Skeletal muscle tissue (tissue), 4 donors: ENCODE results near the gene APOBEC3H. TPM values are rescaled to one million over a fixed set of nuclear protein-coding genes. Genes with fewer than 3 reads are reported as not detected.
"Not testable (repeated sequence)": the region's sequence is repeated elsewhere in the genome, so short reads cannot be mapped to it uniquely, and the experiment has no call there.

Experiments used
- H3K27ac ChIP-seq: one replicate; pipeline ENCODE4 v1.7.0; 2013; ENCODE audit warnings: mild to moderate bottlenecking, low read depth, low read length, inconsistent platforms
- H3K27me3 ChIP-seq, 3 donors: one replicate each; pipeline ENCODE4 v1.7.0; 2013; ENCODE audit warnings: low read length in 3 of 3; ENCODE audit not compliant: control insufficient read depth in 3 of 3, insufficient read depth in 3 of 3
- H3K36me3 ChIP-seq, 3 donors: one replicate each; pipeline ENCODE4 v1.7.0; 2013; ENCODE audit warnings: low read length in 3 of 3; ENCODE audit not compliant: control insufficient read depth in 3 of 3, insufficient read depth in 3 of 3
- H3K4me1 ChIP-seq, 3 donors: one replicate each; pipeline ENCODE4 v1.7.0; 2013; ENCODE audit warnings: low read length in 3 of 3, mild to moderate bottlenecking in 3 of 3; ENCODE audit not compliant: control insufficient read depth in 3 of 3, insufficient read depth in 3 of 3
- H3K4me3 ChIP-seq, 3 donors: one replicate each; pipeline ENCODE4 v1.7.0; 2013; ENCODE audit warnings: low read length in 3 of 3
- H3K9ac ChIP-seq, 3 donors: one replicate each; pipeline ENCODE4 v1.7.0; 2013; ENCODE audit warnings: low read length in 3 of 3, mild to moderate bottlenecking in 3 of 3, moderate library complexity in 2 of 3, low read depth in 1 of 3
- H3K9me3 ChIP-seq, 3 donors: one replicate each; pipeline ENCODE4 v1.7.0; 2013; ENCODE audit warnings: low read length in 3 of 3; ENCODE audit not compliant: control insufficient read depth in 3 of 3
- total RNA-seq: library from RNA; depleted of rRNA; stranded (reverse); fragments of >200 nt; gene quantifications from one replicate; pipeline ENCODE4 v1.2.3, GENCODE V29; 2014
- donor health status: Osteomylitis.

APOBEC3H gene
- not detected for total RNA-seq

DNA sequence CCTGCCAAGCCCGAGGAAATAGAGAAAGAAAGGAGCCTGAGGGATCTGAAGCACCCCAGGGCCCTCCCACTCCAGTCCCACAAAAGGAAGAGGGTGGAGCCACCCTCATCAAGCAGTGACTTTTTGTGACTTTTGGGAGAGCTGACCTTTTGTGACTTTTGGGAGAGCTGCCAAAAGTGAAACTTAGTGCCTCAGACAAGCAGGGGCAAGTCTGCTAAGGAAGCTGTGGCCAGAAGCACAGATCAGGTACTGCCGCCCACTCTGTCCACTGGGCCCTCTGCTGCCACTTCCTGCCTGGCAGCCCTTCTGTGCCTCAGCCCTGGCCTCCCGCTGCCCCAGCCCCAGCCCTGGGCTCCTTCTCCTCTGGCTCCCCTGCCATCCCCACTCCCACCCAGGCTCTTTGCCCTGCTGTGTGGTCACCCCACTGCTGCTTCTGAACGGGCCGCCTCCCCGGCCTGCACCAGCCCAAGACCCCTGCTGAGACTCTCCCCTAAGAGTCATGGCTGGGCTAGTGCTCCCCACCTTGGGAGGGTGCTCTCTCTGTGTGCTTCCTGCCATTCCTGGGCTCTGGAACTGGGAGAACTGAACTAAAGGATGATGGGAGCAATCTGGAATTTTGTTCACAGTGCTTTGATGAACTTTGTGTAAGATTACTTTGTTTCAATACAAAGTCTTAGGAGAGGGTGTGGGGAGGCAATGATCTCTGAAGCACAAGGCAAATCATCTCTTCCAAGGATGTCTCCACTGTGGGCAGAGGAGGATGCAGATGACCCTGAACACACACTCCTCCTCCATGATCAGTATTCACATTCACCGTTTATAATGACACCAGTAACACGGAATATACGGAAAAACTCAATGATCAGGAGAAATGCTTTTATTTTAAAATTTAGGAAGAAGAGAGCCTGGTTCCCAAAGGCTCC lies at the start of gene APOBEC3H:
TSS of gene APOBEC3H (plus strand) at position 147 of the 923 bp plus-strand sequence. CDS start 3,035 bp downstream, outside the sequence.
- Histone ChIP-seq H3K27me3 (peaks cover 0 to 18% (median 0%) of the 10 kb centered on the region in 3 donors), H3K9me3 (no peaks in the 10 kb centered on the region), H3K27ac (no peak within 1 kb of the TSS), H3K4me1 (peaks cover 0 to 7% (median 2%) of the 10 kb centered on the region in 3 donors), H3K36me3 (no peaks in the 10 kb centered on the region), H3K9ac (no peak within 1 kb of the TSS), H3K4me3 (no peak within 1 kb of the TSS)

DNA sequence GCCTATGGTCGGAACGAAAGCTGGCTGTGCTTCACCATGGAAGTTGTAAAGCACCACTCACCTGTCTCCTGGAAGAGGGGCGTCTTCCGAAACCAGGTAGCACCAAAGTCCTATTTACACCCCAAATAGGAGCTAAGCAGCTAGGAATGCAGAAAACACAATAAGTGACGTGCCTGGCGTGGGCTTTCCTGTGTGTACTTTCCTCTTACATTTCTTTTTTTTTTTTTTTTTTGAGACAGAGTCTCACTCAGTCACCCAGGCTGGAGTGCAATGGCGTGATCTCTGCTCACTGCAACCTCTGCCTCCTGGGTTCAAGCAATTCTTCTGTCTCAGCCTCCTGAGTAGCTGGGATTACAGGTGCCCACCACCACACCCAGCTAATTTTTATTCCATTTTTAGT lies 47.6 kb upstream of the APOBEC3H start:
- H3K27ac ChIP-seq, H3K4me3 ChIP-seq, H3K27me3 ChIP-seq, H3K9me3 ChIP-seq, H3K36me3 ChIP-seq, H3K4me1 ChIP-seq, H3K9ac ChIP-seq: not testable (repeated sequence)

DNA sequence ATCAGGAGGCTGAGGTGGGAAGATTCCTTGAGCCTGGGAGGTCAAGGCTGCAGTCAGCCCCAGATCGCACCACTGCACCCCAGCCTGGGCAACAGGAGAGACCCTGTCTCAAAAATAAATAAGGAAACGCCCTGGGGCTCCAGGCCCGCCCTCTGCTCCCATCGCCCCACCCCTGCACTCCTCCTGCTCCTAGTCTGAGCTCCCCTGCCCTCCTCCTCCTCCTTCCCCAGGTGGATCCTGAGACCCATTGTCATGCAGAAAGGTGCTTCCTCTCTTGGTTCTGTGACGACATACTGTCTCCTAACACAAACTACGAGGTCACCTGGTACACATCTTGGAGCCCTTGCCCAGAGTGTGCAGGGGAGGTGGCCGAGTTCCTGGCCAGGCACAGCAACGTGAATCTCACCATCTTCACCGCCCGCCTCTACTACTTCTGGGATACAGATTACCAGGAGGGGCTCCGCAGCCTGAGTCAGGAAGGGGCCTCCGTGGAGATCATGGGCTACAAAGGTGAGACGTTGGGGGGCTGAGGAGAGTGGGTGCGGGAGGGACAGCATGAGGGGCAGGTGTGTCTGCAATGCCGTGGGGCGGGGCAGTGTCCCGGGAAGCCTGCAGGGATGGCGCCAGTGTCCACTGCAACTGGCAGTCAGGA lies 45.1 kb upstream of the APOBEC3H start:
- not testable (repeated sequence) for H3K27ac ChIP-seq, H3K9me3 ChIP-seq, H3K9ac ChIP-seq, H3K27me3 ChIP-seq, H3K36me3 ChIP-seq, H3K4me1 ChIP-seq, H3K4me3 ChIP-seq

GRCh38 chr22:39055658-39056057 lies 41.4 kb upstream of the APOBEC3H start:
- no peaks in the 10 kb centered on the region for H3K4me1 ChIP-seq
- no peak overlapping the region for H3K27ac ChIP-seq

GRCh38 chr22:39061290-39061689 lies 35.8 kb upstream of the APOBEC3H start:
- not testable (repeated sequence) for H3K9me3 ChIP-seq, H3K36me3 ChIP-seq, H3K4me1 ChIP-seq, H3K9ac ChIP-seq, H3K4me3 ChIP-seq, H3K27ac ChIP-seq, H3K27me3 ChIP-seq

More at GRCh38 chr22:39055658-39056057, 41.4 kb upstream of the APOBEC3H start:
- Histone ChIP-seq H3K27me3 (peaks cover 4 to 6% (median 6%) of the 10 kb centered on the region in 3 donors), H3K9ac (no peak overlapping the region), H3K4me3 (no peak overlapping the region), H3K9me3 (no peaks in the 10 kb centered on the region), H3K36me3 (no peaks in the 10 kb centered on the region)

DNA sequence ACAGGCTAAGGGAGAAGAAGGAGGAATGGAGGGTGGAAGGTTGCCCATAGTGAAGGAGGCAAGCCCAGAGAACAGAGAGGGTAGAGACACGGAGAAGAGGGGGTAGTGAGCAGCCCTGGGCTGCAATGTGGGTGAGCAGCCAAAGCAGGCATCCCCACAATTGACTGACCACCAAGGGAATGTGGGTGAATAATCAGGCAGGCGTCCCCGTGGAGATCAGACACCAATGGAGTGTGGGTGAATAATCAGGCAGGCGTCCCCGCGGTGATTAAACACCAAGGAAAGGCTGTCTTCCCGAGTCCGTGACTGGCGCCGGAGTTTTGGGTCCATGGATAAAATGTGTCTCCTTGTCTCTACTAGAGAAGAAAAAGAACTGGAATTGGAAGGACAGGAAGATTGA lies 35.1 kb upstream of the APOBEC3H start:
- H3K9me3 ChIP-seq, H3K27ac ChIP-seq, H3K4me3 ChIP-seq, H3K36me3 ChIP-seq, H3K27me3 ChIP-seq, H3K4me1 ChIP-seq, H3K9ac ChIP-seq: not testable (repeated sequence)

DNA sequence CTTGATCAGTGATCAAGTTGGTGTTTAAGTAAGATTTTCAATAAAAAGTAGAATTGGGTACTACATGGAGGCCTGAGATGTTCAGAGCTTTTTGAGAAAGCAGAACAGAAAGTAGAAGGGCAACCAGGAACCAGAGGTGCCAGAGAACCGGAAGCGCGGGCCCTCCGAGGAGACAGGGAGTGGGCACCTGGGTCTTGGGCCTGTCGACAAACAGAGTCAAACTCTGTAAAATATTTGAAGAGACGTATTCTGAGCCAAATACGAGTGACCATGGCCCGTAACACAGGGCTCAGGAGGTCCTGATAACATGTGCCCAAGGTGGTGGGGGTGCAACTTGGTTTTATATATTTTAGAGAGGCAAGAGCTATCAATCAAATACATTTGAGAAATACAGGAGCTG lies 33.1 kb upstream of the APOBEC3H start:
- not testable (repeated sequence) for H3K27me3 ChIP-seq, H3K4me1 ChIP-seq, H3K27ac ChIP-seq, H3K4me3 ChIP-seq, H3K36me3 ChIP-seq, H3K9ac ChIP-seq, H3K9me3 ChIP-seq

DNA sequence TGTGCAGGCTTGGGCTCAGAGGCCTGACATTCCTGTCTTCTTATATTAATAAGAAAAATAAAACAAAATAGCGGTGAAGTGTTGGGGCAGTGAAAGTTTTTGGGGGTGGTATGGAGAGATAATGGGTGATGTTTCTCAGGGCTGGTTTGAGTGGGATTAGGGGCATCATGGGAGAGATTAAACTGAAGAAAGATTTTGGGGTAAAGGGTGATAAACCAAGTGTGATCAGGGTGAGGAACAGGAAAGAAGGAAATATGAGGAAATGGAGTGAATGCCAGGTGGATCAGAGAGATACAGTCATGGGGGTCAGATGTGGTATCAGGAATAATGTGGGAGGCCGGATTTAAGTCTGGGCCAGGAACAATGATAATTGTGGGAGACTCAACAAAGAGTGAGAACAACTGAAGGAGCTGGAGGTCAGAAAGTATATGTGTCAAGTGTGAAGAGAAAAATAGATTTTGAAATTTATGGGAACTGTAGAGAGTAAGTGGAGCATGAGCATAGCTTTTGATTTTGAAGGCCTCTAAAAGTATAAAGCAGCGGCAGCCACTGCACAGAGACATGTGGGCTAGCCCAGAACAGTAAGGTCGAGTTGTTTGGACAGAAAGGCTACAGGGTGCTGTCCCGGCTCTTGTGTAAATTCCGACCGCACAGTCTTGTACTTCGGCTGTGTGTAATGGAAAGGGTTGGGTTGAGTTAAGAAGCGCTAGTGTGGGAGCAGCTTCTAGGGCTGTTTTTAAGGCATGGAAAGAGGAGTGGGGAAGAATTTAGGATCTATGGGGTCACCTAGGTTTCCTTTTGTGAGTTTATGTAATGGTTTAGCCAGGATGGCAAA lies 30.4 kb upstream of the APOBEC3H start:
- H3K4me1 ChIP-seq, H3K4me3 ChIP-seq, H3K9me3 ChIP-seq, H3K36me3 ChIP-seq, H3K9ac ChIP-seq, H3K27me3 ChIP-seq, H3K27ac ChIP-seq: not testable (repeated sequence)

DNA sequence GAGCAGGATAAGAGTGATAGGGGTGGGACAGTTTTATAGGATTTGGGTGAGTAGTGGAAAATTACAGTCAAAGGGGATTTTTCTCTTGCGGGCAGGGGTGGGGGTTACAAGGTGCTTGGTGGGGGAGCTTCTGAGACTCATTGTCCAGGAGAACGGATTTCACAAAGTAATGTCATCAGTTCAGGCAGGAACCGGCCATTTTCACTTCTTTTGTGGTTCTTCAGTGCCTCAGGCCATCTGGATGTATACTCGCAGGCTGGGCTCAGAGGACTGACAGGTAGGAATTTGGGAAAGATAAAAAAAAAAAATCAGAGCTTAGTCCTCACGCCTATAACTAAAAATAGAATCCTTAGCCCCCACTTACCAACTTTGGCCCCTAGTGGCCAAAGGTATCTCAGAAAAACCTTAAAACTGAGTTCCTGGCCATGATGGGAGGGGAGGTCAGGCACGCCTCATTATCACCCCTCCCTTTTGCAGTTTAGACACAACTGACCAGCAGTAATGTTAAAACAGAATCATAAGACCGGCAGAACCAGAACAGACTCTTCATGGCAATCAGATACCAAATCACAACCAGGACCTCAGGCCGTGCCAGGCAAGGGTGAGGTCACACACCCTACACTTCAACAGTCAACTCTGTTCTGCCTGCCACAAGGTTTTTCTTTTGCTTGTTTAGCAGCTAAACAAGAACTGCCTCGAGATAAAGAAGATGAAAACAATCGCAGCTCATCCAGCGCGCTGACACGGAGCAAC lies 28.8 kb upstream of the APOBEC3H start:
- H3K4me3 ChIP-seq = no peak overlapping the region
- H3K9ac ChIP-seq = no peak overlapping the region
- H3K27ac ChIP-seq = no peak overlapping the region
- no peaks in the 10 kb centered on the region for H3K9me3 ChIP-seq
- no peaks in the 10 kb centered on the region for H3K4me1 ChIP-seq
- peaks cover 0 to 4% (median 0%) of the 10 kb centered on the region in 3 donors for H3K27me3 ChIP-seq
- no peaks in the 10 kb centered on the region for H3K36me3 ChIP-seq
